ENCODE results near the gene ZDHHC21.

DNA sequence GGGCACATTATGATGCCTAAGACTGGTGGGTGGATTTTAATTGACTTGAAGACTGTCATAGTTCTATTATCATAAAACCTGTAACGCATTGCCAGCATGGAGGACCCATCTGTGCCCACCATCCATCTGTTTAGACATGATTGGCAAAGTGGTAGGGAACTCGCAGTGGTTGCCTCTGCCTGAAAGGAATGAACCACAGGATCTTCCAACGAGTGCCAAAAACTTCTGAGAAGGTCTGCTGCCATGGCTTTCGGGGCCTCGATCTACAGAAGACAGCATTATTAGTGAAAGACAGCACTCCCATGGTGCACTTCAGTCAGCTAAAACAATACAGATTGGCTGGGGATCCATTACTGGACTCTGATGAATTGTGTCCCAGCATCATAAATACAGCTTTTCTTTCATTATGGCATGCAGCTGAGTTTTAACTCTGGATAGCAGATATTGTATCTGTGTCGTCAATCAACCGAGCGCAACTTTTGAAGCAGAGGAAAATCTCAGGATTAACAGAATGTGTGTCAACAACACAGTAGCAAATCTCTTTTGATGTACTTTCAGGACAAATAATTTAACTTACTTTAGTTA, 74.3 kb downstream of the ZDHHC21 start:
- TF ChIP-seq, protein P1, sequence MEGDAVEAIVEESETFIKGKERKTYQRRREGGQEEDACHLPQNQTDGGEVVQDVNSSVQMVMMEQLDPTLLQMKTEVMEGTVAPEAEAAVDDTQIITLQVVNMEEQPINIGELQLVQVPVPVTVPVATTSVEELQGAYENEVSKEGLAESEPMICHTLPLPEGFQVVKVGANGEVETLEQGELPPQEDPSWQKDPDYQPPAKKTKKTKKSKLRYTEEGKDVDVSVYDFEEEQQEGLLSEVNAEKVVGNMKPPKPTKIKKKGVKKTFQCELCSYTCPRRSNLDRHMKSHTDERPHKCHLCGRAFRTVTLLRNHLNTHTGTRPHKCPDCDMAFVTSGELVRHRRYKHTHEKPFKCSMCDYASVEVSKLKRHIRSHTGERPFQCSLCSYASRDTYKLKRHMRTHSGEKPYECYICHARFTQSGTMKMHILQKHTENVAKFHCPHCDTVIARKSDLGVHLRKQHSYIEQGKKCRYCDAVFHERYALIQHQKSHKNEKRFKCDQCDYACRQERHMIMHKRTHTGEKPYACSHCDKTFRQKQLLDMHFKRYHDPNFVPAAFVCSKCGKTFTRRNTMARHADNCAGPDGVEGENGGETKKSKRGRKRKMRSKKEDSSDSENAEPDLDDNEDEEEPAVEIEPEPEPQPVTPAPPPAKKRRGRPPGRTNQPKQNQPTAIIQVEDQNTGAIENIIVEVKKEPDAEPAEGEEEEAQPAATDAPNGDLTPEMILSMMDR (IDR thresholded peaks at IDR 0.05) = no peak
- TF ChIP-seq POLR2A (IDR thresholded peaks at IDR 0.05) = no peak

Measured in thyroid gland (tissue), 4 donors.